ENCODE results near the gene SMIM23.

SMIM23 gene

GRCh38 chr5:171749365-171749764, 36.3 kb upstream of the SMIM23 start:
- WGBS (ENCODE audit: insufficient coverage, insufficient read length): no CpG with 5 or more reads among the region's 3 CpGs
- Histone ChIP-seq H3K27me3 (ENCODE audit: control insufficient read depth, insufficient read depth, low read length) (no peaks in the 10 kb centered on the region), H3K4me3 (ENCODE audit: low read length) (no peak overlapping the region), H3K36me3 (ENCODE audit: control insufficient read depth, insufficient read depth, low read length) (no peaks in the 10 kb centered on the region), H3K9me3 (ENCODE audit: control insufficient read depth, insufficient read depth, low read length) (no peaks in the 10 kb centered on the region), H3K4me1 (ENCODE audit: control insufficient read depth, insufficient read depth, low read length) (no peaks in the 10 kb centered on the region), H3K27ac (ENCODE audit: low read length) (no peak overlapping the region)
- DNase-seq (ENCODE audit: low read depth, low spot score): no peak

GRCh38 chr5:171750311-171750788, 35.3 kb upstream of the SMIM23 start:
- no peaks in the 10 kb centered on the region for H3K4me1 ChIP-seq (ENCODE audit: control insufficient read depth, insufficient read depth, low read length)
- H3K4me3 ChIP-seq (ENCODE audit: low read length): no peak overlapping the region
- WGBS (ENCODE audit: insufficient coverage, insufficient read length): no CpG with 5 or more reads among the region's 6 CpGs
- DNase-seq (ENCODE audit: low read depth, low spot score): no peak
- H3K27me3 ChIP-seq (ENCODE audit: control insufficient read depth, insufficient read depth, low read length): no peaks in the 10 kb centered on the region
- no peak overlapping the region for H3K27ac ChIP-seq (ENCODE audit: low read length)
- H3K9me3 ChIP-seq (ENCODE audit: control insufficient read depth, insufficient read depth, low read length): no peaks in the 10 kb centered on the region
- no peaks in the 10 kb centered on the region for H3K36me3 ChIP-seq (ENCODE audit: control insufficient read depth, insufficient read depth, low read length)

GRCh38 chr5:171755354-171755821, 30.2 kb upstream of the SMIM23 start:
- H3K4me1 ChIP-seq (ENCODE audit: control insufficient read depth, insufficient read depth, low read length): no peaks in the 10 kb centered on the region
- no peak for DNase-seq (ENCODE audit: low read depth, low spot score)
- H3K4me3 ChIP-seq (ENCODE audit: low read length): no peak overlapping the region
- no peaks in the 10 kb centered on the region for H3K9me3 ChIP-seq (ENCODE audit: control insufficient read depth, insufficient read depth, low read length)
- H3K27ac ChIP-seq (ENCODE audit: low read length): no peak overlapping the region
- no CpG with 5 or more reads among the region's 5 CpGs for WGBS (ENCODE audit: insufficient coverage, insufficient read length)
- H3K36me3 ChIP-seq (ENCODE audit: control insufficient read depth, insufficient read depth, low read length): no peaks in the 10 kb centered on the region
- H3K27me3 ChIP-seq (ENCODE audit: control insufficient read depth, insufficient read depth, low read length): no peaks in the 10 kb centered on the region

- no peaks in the 10 kb centered on the region for H3K9me3 ChIP-seq (ENCODE audit: control insufficient read depth, insufficient read depth, low read length)
- DNase-seq (ENCODE audit: low read depth, low spot score): no peak
- no peak overlapping the region for H3K27ac ChIP-seq (ENCODE audit: low read length)
- no peaks in the 10 kb centered on the region for H3K4me1 ChIP-seq (ENCODE audit: control insufficient read depth, insufficient read depth, low read length)
- no peaks in the 10 kb centered on the region for H3K27me3 ChIP-seq (ENCODE audit: control insufficient read depth, insufficient read depth, low read length)
- WGBS (ENCODE audit: insufficient coverage, insufficient read length): no CpG with 5 or more reads among the region's 4 CpGs
- no peak overlapping the region for H3K4me3 ChIP-seq (ENCODE audit: low read length)
- H3K36me3 ChIP-seq (ENCODE audit: control insufficient read depth, insufficient read depth, low read length): no peaks in the 10 kb centered on the region
Observed at GRCh38 chr5:171757853-171758535, 27.6 kb upstream of the SMIM23 start.

GRCh38 chr5:171759777-171760176, 25.8 kb upstream of the SMIM23 start:
- no peaks in the 10 kb centered on the region for H3K9me3 ChIP-seq (ENCODE audit: control insufficient read depth, insufficient read depth, low read length)
- H3K27me3 ChIP-seq (ENCODE audit: control insufficient read depth, insufficient read depth, low read length): no peaks in the 10 kb centered on the region
- no peak for DNase-seq (ENCODE audit: low read depth, low spot score)
- H3K36me3 ChIP-seq (ENCODE audit: control insufficient read depth, insufficient read depth, low read length): no peaks in the 10 kb centered on the region
- no CpG with 5 or more reads among the region's 1 CpG for WGBS (ENCODE audit: insufficient coverage, insufficient read length)
- no peak overlapping the region for H3K4me3 ChIP-seq (ENCODE audit: low read length)
- H3K27ac ChIP-seq (ENCODE audit: low read length): no peak overlapping the region
- H3K4me1 ChIP-seq (ENCODE audit: control insufficient read depth, insufficient read depth, low read length): no peaks in the 10 kb centered on the region

- H3K4me3 ChIP-seq (ENCODE audit: low read length): no peak overlapping the region
- no peaks in the 10 kb centered on the region for H3K9me3 ChIP-seq (ENCODE audit: control insufficient read depth, insufficient read depth, low read length)
- no peak overlapping the region for H3K27ac ChIP-seq (ENCODE audit: low read length)
- WGBS (ENCODE audit: insufficient coverage, insufficient read length): no CpG with 5 or more reads among the region's 11 CpGs
- DNase-seq (ENCODE audit: low read depth, low spot score): no peak
- no peaks in the 10 kb centered on the region for H3K4me1 ChIP-seq (ENCODE audit: control insufficient read depth, insufficient read depth, low read length)
- H3K36me3 ChIP-seq (ENCODE audit: control insufficient read depth, insufficient read depth, low read length): no peaks in the 10 kb centered on the region
- H3K27me3 ChIP-seq (ENCODE audit: control insufficient read depth, insufficient read depth, low read length): no peaks in the 10 kb centered on the region
Observed at GRCh38 chr5:171762021-171762608, 23.5 kb upstream of the SMIM23 start.

- H3K27me3 ChIP-seq (ENCODE audit: control insufficient read depth, insufficient read depth, low read length): no peaks in the 10 kb centered on the region
- H3K9me3 ChIP-seq (ENCODE audit: control insufficient read depth, insufficient read depth, low read length): no peaks in the 10 kb centered on the region
- H3K4me1 ChIP-seq (ENCODE audit: control insufficient read depth, insufficient read depth, low read length): no peaks in the 10 kb centered on the region
- H3K4me3 ChIP-seq (ENCODE audit: low read length): no peak overlapping the region
- no peak overlapping the region for H3K27ac ChIP-seq (ENCODE audit: low read length)
- no peak for DNase-seq (ENCODE audit: low read depth, low spot score)
- H3K36me3 ChIP-seq (ENCODE audit: control insufficient read depth, insufficient read depth, low read length): no peaks in the 10 kb centered on the region
- WGBS (ENCODE audit: insufficient coverage, insufficient read length): no CpG with 5 or more reads among the region's 20 CpGs
Observed at GRCh38 chr5:171762903-171763302, 22.7 kb upstream of the SMIM23 start.

- no peaks in the 10 kb centered on the region for H3K4me1 ChIP-seq (ENCODE audit: control insufficient read depth, insufficient read depth, low read length)
- H3K4me3 ChIP-seq (ENCODE audit: low read length): no peak overlapping the region
- H3K27ac ChIP-seq (ENCODE audit: low read length): no peak overlapping the region
- no peaks in the 10 kb centered on the region for H3K27me3 ChIP-seq (ENCODE audit: control insufficient read depth, insufficient read depth, low read length)
- DNase-seq (ENCODE audit: low read depth, low spot score): no peak
- no CpG with 5 or more reads among the region's 8 CpGs for WGBS (ENCODE audit: insufficient coverage, insufficient read length)
- no peaks in the 10 kb centered on the region for H3K36me3 ChIP-seq (ENCODE audit: control insufficient read depth, insufficient read depth, low read length)
- no peaks in the 10 kb centered on the region for H3K9me3 ChIP-seq (ENCODE audit: control insufficient read depth, insufficient read depth, low read length)
Observed at GRCh38 chr5:171764265-171764664, 21.4 kb upstream of the SMIM23 start.

- no peak for DNase-seq (ENCODE audit: low read depth, low spot score)
- no peaks in the 10 kb centered on the region for H3K9me3 ChIP-seq (ENCODE audit: control insufficient read depth, insufficient read depth, low read length)
- no peak overlapping the region for H3K4me3 ChIP-seq (ENCODE audit: low read length)
- H3K27ac ChIP-seq (ENCODE audit: low read length): no peak overlapping the region
- WGBS (ENCODE audit: insufficient coverage, insufficient read length): no CpG with 5 or more reads among the region's 2 CpGs
- H3K27me3 ChIP-seq (ENCODE audit: control insufficient read depth, insufficient read depth, low read length): no peaks in the 10 kb centered on the region
- no peaks in the 10 kb centered on the region; the same call in 1 of the 2 replicates for H3K4me1 ChIP-seq (ENCODE audit: control insufficient read depth, insufficient read depth, low read length)
- H3K36me3 ChIP-seq (ENCODE audit: control insufficient read depth, insufficient read depth, low read length): no peaks in the 10 kb centered on the region
Observed at GRCh38 chr5:171766875-171767274, 18.7 kb upstream of the SMIM23 start.

GRCh38 chr5:171770153-171770552, 15.5 kb upstream of the SMIM23 start:
- no CpG with 5 or more reads among the region's 4 CpGs for WGBS (ENCODE audit: insufficient coverage, insufficient read length)
- DNase-seq (ENCODE audit: low read depth, low spot score): no peak
- Histone ChIP-seq H3K27me3 (ENCODE audit: control insufficient read depth, insufficient read depth, low read length) (no peaks in the 10 kb centered on the region), H3K4me1 (ENCODE audit: control insufficient read depth, insufficient read depth, low read length) (no peaks in the 10 kb centered on the region; the same call in 1 of the 2 replicates), H3K9me3 (ENCODE audit: control insufficient read depth, insufficient read depth, low read length) (no peaks in the 10 kb centered on the region), H3K36me3 (ENCODE audit: control insufficient read depth, insufficient read depth, low read length) (no peaks in the 10 kb centered on the region), H3K4me3 (ENCODE audit: low read length) (no peak overlapping the region), H3K27ac (ENCODE audit: low read length) (no peak overlapping the region)

GRCh38 chr5:171771856-171772255, 13.8 kb upstream of the SMIM23 start:
- Histone ChIP-seq H3K9me3 (ENCODE audit: control insufficient read depth, insufficient read depth, low read length) (no peaks in the 10 kb centered on the region), H3K4me3 (ENCODE audit: low read length) (no peak overlapping the region), H3K27ac (ENCODE audit: low read length) (no peak overlapping the region), H3K36me3 (ENCODE audit: control insufficient read depth, insufficient read depth, low read length) (no peaks in the 10 kb centered on the region), H3K4me1 (ENCODE audit: control insufficient read depth, insufficient read depth, low read length) (no peaks in the 10 kb centered on the region; the same call in 1 of the 2 replicates), H3K27me3 (ENCODE audit: control insufficient read depth, insufficient read depth, low read length) (no peaks in the 10 kb centered on the region)
- no CpG with 5 or more reads among the region's 3 CpGs for WGBS (ENCODE audit: insufficient coverage, insufficient read length)
- no peak for DNase-seq (ENCODE audit: low read depth, low spot score)
